Measurements from ENCODE around the gene SLC35F3. TPM values are rescaled to one million over a fixed set of nuclear protein-coding genes. Genes with fewer than 3 reads are reported as not detected.

Gene SLC35F3
- total and polyA plus RNA-seq, 8 donors = 1.4 to 7.1 (median 2.5) TPM

GRCh38 chr1:234281826-234282489 is 377.5 kb downstream of the SLC35F3 start:
- intact Hi-C loops (cut with DNase I) = loop anchor here in 1 of 3 donors (10.0 kb wide), 1 partner anchor 63 kb away; no protein-coding TSS in a partner anchor
- DNase-seq (no peak), ATAC-seq (no peak), FAIRE-seq (no peak)
- Histone ChIP-seq H3K9me3 (no peaks in the 10 kb centered on the region), H3K27me3 (no peaks in the 10 kb centered on the region), H3K4me1 (no peaks in the 10 kb centered on the region), H3K27ac (no peak overlapping the region), H3K36me3 (no peaks in the 10 kb centered on the region), H3K4me3 (no peak overlapping the region)
- TF ChIP-seq, protein P1, sequence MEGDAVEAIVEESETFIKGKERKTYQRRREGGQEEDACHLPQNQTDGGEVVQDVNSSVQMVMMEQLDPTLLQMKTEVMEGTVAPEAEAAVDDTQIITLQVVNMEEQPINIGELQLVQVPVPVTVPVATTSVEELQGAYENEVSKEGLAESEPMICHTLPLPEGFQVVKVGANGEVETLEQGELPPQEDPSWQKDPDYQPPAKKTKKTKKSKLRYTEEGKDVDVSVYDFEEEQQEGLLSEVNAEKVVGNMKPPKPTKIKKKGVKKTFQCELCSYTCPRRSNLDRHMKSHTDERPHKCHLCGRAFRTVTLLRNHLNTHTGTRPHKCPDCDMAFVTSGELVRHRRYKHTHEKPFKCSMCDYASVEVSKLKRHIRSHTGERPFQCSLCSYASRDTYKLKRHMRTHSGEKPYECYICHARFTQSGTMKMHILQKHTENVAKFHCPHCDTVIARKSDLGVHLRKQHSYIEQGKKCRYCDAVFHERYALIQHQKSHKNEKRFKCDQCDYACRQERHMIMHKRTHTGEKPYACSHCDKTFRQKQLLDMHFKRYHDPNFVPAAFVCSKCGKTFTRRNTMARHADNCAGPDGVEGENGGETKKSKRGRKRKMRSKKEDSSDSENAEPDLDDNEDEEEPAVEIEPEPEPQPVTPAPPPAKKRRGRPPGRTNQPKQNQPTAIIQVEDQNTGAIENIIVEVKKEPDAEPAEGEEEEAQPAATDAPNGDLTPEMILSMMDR (IDR thresholded peaks at IDR 0.05) = no peak
- 76 to 87% methylated on average over 12 of the region's 12 CpGs for WGBS, 2 donors

DNA sequence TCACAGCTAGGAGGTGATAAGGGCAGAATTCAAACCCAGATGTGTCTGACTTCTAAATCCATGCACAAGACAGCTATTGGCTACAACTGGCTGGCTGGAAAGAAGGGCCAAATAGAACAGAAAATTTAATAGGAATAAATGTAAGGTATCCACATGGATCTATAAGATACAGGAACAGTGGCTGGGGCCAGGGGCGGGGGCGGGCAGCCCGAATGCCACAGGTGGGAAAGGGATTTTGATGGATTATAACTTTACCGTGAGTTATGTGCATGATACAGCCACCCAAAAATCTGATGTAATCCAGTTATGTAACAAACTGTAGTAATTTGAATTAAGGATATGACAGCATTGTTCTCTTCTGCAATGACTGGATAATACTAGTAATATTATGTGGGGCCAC is 381.7 kb downstream of the SLC35F3 start:
- ATAC-seq = no peak
- intact Hi-C loops (cut with DNase I) = loop anchor here in 1 of 3 donors (10.0 kb wide), 1 partner anchor 59 kb away; no protein-coding TSS in a partner anchor
- WGBS, 2 donors = 91 to 94% methylated on average over 4 of the region's 4 CpGs
- no peak for FAIRE-seq
- Histone ChIP-seq H3K9me3 (no peaks in the 10 kb centered on the region), H3K27ac (no peak overlapping the region), H3K36me3 (no peaks in the 10 kb centered on the region), H3K4me3 (no peak overlapping the region), H3K27me3 (no peaks in the 10 kb centered on the region), H3K4me1 (no peaks in the 10 kb centered on the region)
- TF ChIP-seq, protein P1 (IDR thresholded peaks at IDR 0.05) = no peak
- DNase-seq = no peak

DNA sequence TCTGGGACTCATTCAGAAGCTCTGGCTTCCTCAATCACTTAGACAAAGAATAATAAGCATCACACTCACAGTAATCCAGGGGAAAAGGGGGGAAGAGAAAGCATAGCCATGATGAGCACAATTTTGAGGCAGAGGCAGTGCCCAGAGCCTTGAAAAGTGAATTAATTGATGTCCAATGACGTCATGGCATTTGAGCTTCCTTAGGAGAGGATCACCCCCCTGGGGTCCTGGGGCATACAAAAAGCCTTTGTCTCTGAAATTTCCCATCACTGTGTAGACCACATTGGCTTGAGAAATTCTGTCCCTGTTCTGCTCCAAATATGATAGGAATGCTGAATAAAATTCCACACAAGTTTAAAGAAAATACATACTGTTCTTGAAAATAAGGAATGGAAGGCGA is 384.5 kb downstream of the SLC35F3 start:
- ATAC-seq (no peak), FAIRE-seq (no peak), DNase-seq (no peak)
- Histone ChIP-seq H3K4me3 (no peak overlapping the region), H3K36me3 (no peaks in the 10 kb centered on the region), H3K27ac (no peak overlapping the region), H3K9me3 (no peaks in the 10 kb centered on the region), H3K27me3 (no peaks in the 10 kb centered on the region), H3K4me1 (no peaks in the 10 kb centered on the region)
- intact Hi-C loops (cut with DNase I) = loop anchor here in 1 of 3 donors (10.0 kb wide), 1 partner anchor 56 kb away; no protein-coding TSS in a partner anchor
- WGBS, 2 donors = 63 to 72% methylated on average over 2 of the region's 2 CpGs
- TF ChIP-seq, protein P1 (IDR thresholded peaks at IDR 0.05) = no peak

DNA sequence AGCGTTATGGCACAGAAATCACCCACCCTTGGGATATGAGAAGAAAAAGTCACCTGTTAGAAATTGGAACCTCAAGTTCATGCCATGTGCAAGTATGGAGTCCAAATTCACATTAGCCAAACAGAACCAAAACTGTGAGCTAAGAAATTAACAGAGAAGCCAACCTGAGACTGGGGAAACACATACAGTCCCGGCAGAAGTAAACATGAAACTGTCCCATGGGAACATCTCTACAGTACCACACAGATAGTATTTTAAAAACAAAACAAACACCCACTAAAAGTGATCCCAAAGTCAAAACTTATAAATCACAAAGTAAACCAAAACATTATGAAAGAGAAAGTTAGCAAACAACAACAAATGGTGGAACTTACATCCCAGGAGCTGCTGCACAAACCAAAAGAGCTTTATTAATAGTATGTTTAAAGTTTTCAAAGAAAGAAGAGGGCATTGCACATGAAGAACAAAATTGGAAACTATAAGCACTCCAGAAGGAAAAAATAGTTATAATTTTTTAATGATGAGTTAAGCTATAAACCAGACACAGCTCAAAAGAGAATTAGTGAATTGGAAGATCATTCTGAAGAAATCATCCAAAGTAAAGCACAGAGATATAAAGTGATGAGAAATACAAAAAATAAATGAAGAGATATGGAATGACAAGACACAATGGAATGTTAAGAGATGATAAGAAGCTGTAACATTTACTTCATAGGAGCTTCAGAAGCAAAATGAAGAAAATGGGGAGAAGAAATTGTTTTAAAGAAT is 385.2 kb downstream of the SLC35F3 start:
- H3K27me3 ChIP-seq = no peaks in the 10 kb centered on the region
- DNase-seq (no peak), ATAC-seq (no peak), FAIRE-seq (no peak)
- no peak overlapping the region for H3K4me3 ChIP-seq
- no peak overlapping the region for H3K27ac ChIP-seq
- H3K36me3 ChIP-seq = no peaks in the 10 kb centered on the region
- intact Hi-C loops (cut with DNase I) = loop anchor here in 1 of 3 donors (10.0 kb wide), 1 partner anchor 55 kb away; no protein-coding TSS in a partner anchor
- no peaks in the 10 kb centered on the region for H3K9me3 ChIP-seq
- no peaks in the 10 kb centered on the region for H3K4me1 ChIP-seq
- 66 to 92% methylated on average over 2 of the region's 2 CpGs for whole genome bisulfite sequencing, 2 donors
- TF ChIP-seq, protein P1 (IDR thresholded peaks at IDR 0.05) = no peak
